Amniotic epithelial cell (primary cell): ENCODE data around the gene TNF.
"Not testable (repeated sequence)": the region's sequence is repeated elsewhere in the genome, so short reads cannot be mapped to it uniquely, and the experiment has no call there.

Experiments
- DNase-seq: peaks from one replicate; pipeline ENCODE4 v3.0.0-alpha.2; 2010; ENCODE audit warnings: low read depth

TNF gene

DNA sequence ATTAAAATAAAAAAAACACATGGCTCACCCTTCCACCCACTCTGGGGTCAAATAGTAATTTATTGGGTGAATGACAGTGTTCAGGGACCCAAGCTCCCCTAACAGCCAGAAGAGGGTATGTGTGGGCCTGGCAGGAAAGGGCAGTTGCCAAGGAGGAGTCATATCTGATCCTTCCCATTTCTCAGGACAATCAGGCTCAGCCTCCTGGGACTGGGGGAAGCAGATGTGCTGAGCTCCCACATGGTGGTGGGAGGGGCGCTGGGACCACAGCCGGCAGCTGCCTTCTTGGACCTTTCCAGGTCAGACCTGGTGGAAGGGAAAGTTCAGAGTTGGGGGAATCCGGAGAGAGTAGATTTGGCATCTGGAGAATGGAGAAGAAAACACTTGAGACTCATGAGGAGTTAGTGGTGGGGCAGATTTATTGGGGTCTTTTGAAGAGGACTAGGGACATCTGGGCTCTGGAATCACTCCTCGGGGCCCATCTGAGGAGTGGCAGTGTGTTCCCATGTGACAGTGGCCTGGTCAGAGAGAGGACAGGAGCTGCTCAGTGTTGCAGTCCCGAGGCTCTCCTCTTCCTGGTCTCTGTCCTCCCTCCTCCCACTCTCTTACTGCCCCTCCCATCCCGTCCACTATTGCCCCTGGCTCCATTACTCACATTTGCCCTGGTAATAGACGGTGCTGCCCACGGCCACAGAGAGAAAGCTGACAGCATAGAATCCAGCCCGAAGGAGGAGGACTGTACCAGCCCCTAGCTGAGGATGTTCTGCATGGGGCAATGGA, 13.7 kb downstream of the TNF start:
- DNase-seq = no peak

DNA sequence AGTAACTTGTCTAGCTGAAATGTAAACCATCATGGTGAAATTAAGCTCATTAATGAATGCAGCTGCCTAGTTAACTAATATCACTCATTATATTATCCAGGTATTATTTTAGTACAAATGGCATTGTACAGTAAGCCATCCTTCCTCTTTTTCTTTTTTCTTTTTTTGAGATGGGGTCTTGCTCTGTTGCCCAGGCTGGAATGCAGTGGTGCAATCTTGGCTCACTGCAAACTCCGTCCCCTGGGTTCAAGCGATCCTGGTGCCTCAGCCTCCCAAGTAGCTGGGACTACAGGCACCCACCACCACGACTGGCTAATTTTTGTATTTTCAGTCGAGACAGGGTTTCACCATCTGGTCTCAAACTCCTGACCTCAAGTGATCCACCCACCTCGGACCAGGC, 15.3 kb downstream of the TNF start:
- not testable (repeated sequence) for DNase-seq

GRCh38 chr6:31592396-31592771, 17.0 kb downstream of the TNF start:
- DNase-seq = no peak

DNA sequence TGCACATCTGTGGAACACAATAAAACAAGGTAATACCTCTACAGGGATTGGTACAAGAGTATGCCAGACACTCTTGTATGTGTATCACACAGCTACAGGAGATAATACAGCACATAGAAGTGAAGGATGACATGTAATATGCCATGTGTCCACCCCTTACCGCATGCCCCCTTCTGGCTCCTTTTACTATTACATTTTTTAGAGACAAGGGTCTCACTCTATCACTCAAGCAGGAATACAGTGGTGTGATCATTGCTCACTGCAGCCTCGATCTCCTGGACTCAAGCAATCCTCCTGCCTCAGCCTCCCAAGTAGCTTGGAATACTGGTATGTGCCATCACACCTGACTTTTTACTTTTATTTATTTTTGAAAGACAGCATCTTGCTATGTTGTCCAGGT, 21.6 kb downstream of the TNF start:
- peak; percentile 34 for DNase-seq

DNA sequence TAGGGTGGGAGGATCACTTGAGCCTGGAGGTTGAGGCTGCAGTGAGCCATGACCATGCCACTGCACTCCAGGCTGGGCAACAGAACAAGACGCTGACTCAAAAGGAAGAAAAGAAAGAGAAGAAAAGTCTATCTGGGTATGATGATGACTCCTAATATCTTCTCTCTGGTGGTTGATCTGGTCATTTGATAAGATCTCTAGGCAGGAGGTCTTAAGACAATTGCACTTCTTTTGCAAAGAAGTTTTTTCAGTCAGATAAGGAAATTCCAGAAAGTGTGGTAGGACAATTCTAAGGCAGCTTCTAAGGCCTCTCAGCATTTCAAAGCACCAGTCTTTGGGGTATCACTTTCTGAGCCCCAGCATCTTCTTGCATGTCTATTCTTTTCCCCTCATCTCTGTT, 32.0 kb downstream of the TNF start:
- DNase-seq = peak; percentile 39

DNA sequence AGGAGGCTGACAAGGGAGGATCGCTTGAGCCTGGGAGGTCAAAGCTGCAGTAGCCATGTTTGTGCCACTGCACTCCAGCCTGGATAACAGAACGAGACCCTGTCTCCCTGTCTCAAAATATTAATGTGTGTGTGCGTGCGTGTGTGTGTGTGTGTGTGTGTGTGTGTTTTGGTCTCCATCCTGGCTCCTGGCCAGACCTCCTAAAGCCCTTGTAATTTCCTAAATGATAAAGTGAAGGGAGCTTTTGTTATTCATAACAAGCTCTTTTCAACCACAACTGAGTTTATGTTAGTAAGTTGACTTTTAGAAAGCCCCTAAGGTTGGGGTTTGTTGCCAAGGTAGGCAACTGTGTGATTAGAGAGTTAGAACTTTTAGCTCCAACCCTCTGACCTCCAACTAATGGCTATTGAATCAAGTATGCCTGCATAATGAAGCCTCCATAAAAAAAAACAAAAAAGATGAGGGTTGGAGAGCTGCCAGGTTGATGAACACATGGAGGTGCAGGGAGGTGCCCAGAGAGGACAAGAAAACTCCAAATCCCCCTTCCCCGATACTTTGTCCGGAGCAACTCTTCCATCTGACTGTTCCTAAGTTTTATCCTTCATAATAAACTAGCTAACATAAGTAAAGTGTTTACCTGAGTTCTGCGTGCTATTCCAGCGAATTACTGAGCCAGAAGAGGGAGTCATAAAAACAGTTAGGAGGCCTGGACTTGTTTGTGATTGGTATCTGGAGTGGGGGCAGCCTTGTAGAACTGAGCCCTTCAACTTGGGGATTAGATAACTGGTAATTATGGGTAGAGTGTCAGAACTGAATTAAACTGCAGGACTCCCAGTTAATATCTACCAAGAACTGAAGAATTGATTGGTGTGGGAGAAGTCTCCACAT, 34.4 kb downstream of the TNF start:
- no peak for DNase-seq

DNA sequence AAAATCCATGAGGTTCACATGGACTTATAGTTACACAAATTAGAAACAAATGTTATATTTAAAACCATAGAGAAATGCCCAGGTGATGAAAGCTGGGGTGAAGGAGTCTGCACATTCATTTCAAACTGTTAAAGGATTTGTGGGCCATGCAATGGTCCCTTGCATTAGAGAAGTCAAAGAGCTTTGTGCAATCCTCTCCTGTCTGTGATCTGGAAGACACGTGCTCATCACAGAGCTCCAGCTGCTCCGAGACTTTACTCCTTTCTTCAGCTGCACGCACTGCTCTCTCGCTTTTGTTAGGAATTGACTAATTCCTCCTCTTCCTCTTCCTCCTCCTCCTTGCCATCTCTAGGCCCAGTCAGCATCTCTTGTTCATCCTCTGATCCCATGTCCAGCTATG, 35.6 kb downstream of the TNF start:
- no peak for DNase-seq

DNA sequence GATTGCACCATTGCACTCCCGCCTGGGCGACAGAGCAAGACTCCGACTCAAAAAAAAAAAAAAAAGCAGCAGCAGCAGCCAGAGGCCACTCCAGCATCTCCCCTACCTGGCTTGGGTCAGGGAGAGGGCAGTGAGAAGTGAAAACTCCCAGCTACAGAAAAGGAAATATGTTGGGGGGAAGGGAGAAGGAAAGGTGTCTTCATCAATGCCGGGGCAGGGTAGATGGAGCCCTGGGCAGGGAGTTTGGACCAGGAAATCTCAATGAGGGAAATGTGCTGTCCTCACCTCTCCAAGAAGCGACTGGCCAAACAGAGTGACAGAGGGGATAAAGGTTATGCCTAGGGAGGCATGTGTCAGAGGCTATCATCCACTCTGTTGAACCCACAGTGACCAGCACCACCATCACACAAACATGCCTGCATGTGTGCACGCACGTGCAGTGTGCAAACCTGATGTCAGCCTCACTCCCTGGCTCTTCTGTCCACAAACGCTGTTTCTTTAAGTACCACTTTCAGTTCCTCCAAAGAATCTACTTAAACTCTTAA, 38.8 kb downstream of the TNF start:
- DNase-seq = no peak

GRCh38 chr6:31614684-31615578, 39.6 kb downstream of the TNF start, which contains the start of gene AIF1:
TSS of gene AIF1 (plus strand) at chr6:31615234. CDS start at chr6:31615330, 96 bp downstream.
- no peak for DNase-seq

DNA sequence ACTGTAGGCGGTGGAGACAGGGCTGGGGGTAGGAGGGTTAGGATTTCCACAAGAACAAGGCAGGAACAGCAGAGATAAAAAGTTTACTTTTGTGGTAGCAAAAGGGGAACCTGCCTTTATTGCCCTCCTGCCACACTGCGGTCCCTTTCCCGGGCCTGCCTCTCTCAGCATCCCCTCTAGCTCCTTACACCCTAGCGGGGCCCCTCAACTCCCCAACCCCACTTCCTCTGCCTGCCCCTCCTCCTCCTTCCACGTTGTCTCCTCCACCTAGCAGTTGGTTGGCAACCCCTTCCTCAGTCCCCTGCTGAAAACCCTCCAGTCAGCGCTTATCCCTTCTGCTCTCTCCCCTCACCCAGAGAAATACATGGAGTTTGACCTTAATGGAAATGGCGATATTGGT, 40.4 kb downstream of the TNF start:
- DNase-seq = no peak

GRCh38 chr6:31617010-31617409, 41.6 kb downstream of the TNF start:
- no peak for DNase-seq

GRCh38 chr6:31619805-31620585, 44.6 kb downstream of the TNF start:
- DNase-seq = peak; percentile 99

- DNase-seq = no peak
Measured at GRCh38 chr6:31620586-31621319, 45.4 kb downstream of the TNF start, which contains the start of gene PRRC2A. TSS of gene PRRC2A (plus strand) at chr6:31620715. CDS start at chr6:31622790, 2,075 bp downstream.

DNA sequence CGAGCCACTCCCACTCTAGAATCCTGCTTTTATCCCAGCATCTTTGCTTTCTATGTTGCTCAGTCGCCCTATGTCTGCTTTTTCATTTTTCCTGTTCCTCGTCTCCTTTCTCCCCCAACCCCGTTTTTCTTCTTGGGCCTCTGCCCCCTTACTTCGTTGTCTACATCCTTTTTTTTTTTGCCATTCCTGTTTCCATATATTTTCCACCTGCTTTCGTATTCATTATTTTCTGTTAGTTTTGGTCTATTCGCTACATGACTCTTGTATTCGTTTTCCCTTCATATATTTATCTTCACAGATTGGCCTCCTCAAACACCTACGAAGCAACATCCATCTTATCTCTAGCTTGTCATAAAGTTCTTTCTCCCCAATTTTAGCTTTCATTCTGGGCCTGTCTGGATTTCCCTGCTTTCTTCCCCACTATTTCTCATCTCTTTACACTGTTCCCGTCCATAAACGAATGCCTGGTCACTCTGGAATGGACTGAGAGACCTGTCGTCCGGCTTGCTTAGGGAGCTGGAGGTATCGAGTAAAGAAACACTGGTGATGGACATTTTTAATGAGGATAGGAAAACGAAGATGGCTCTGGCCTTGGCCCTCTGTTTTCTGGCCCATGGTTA, 46.1 kb downstream of the TNF start:
- no peak for DNase-seq

GRCh38 chr6:31621991-31622390, 46.6 kb downstream of the TNF start:
- no peak for DNase-seq

GRCh38 chr6:31622684-31623091, 47.3 kb downstream of the TNF start:
- DNase-seq = peak; percentile 15

GRCh38 chr6:31624070-31624469, 48.7 kb downstream of the TNF start:
- no peak for DNase-seq

- no peak for DNase-seq
Measured at GRCh38 chr6:31626952-31627351, 51.6 kb downstream of the TNF start.

- no peak for DNase-seq
Measured at GRCh38 chr6:31627690-31628287, 52.4 kb downstream of the TNF start.
